T-cell (primary cell): ENCODE data around the gene STXBP1. TPM values are rescaled to one million over a fixed set of nuclear protein-coding genes. Genes with fewer than 3 reads are reported as not detected.

ENCODE experiments used
- ATAC-seq, 4 experiments: fragments of 200-7000 bp in 3 of 4; fragments of 150-1000 bp in 1 of 4; cut with Tn5 transposase; replicated peaks in 1 of 4; 1 replicate in 3 of 4; 2 replicates in 1 of 4; pipeline ENCODE4 v1.10.0; 2021; ENCODE audit warnings: moderate library complexity in 3 of 4, mild to moderate bottlenecking in 2 of 4, moderate number of reproducible peaks in 1 of 4
- CTCF ChIA-PET, 2 donors: fragments of 300-600 bp; sonication (Branson Sonifier 250); formaldehyde crosslinking; loops; one replicate each; lab custom pipeline; 2022; ENCODE audit warnings: antibody characterized with exemption in 2 of 2; lab: Charles Lee
- POLR2A ChIA-PET, 2 donors: fragments of 300-600 bp; sonication (Branson Sonifier 250); formaldehyde crosslinking; loops; one replicate each; lab custom pipeline; 2022; ENCODE audit warnings: antibody characterized with exemption in 2 of 2; lab: Charles Lee
- DNase-seq, 35 experiments: peaks; one replicate each; pipeline versions ENCODE4 v3.0.0 to v3.0.0-alpha.2; 2013 to 2023
- H3K27ac ChIP-seq: one replicate; pipeline ENCODE4 v1.5.1; 2013; ENCODE audit warnings: low read length
- H3K27me3 ChIP-seq, 2 experiments: replicated peaks in 1 of 2; 1 replicate in 1 of 2; 2 replicates in 1 of 2; pipeline versions ENCODE4 v1.6.1 to v1.7.0; 2013; ENCODE audit warnings: low read length in 1 of 2, mixed read lengths in 1 of 2; ENCODE audit not compliant: control insufficient read depth in 2 of 2, insufficient read depth in 2 of 2; ENCODE audit errors: extremely low read depth in 1 of 2
- H3K36me3 ChIP-seq, 2 donors: 1 replicate in 1 of 2; 2 replicates in 1 of 2; pipeline versions ENCODE4 v1.6.1 to v1.7.0; 2013; ENCODE audit warnings: low read length in 1 of 2; ENCODE audit not compliant: control insufficient read depth in 2 of 2, insufficient read depth in 1 of 2; ENCODE audit errors: extremely low read depth in 1 of 2
- H3K4me1 ChIP-seq, 2 experiments: 1 replicate in 1 of 2; 2 replicates in 1 of 2; pipeline versions ENCODE4 v1.6.1 to v1.7.0; 2013; ENCODE audit warnings: low read length in 2 of 2, mixed read lengths in 1 of 2; ENCODE audit not compliant: insufficient read depth in 2 of 2, control insufficient read depth in 1 of 2; ENCODE audit errors: extremely low read depth in 1 of 2
- H3K4me3 ChIP-seq, 2 donors: 1 replicate in 1 of 2; 2 replicates in 1 of 2; pipeline versions ENCODE4 v1.5.1 to v1.7.0; 2013; ENCODE audit warnings: mild to moderate bottlenecking in 2 of 2, low read length in 1 of 2, moderate library complexity in 1 of 2; ENCODE audit not compliant: control insufficient read depth in 1 of 2; ENCODE audit errors: extremely low read depth in 1 of 2
- H3K9me3 ChIP-seq: 2 replicates; pipeline ENCODE4 v1.7.0; 2013
- H3K27ac Mint-ChIP-seq, 2 donors: one replicate each; pipeline ENCODE4 v1.8.0; 2020 to 2021; ENCODE audit warnings: mild to moderate bottlenecking in 2 of 2, mixed read lengths in 2 of 2
- H3K27me3 Mint-ChIP-seq, 2 donors: one replicate each; pipeline ENCODE4 v1.8.0; 2021 to 2022; ENCODE audit warnings: mixed read lengths in 2 of 2
- H3K36me3 Mint-ChIP-seq: one replicate; pipeline ENCODE4 v1.8.0; 2021; ENCODE audit warnings: mixed read lengths
- H3K4me1 Mint-ChIP-seq, 3 donors: one replicate each; pipeline ENCODE4 v1.8.0; 2020 to 2022; ENCODE audit warnings: mixed read lengths in 3 of 3, mild to moderate bottlenecking in 1 of 3
- H3K4me3 Mint-ChIP-seq, 3 donors: one replicate each; pipeline ENCODE4 v1.8.0; 2020 to 2022; ENCODE audit warnings: mild to moderate bottlenecking in 3 of 3, mixed read lengths in 3 of 3, moderate library complexity in 3 of 3
- H3K9me3 Mint-ChIP-seq, 3 donors: one replicate each; pipeline ENCODE4 v1.8.0; 2020 to 2022; ENCODE audit warnings: mixed read lengths in 3 of 3
- WGBS: methylation state at CpG from one replicate; pipeline ENCODE4 v1.1.5; 2013; ENCODE audit warnings: missing lambda C conversion rate; ENCODE audit not compliant: insufficient coverage; 5-methylcytosine and 5-hydroxymethylcytosine counted together
- total RNA-seq, 35 experiments: library from RNA in 6 of 35; stranded (reverse) in 6 of 35; fragments of 120-200 nt in 1 of 35; gene quantifications; one replicate each; pipeline versions ENCODE4 v1.2.1 to v1.2.4 and lab custom pipeline; 2013 to 2026

STXBP1 gene
- total RNA-seq, 5 donors from 2014 or later (not counting 1 experiment from before 2014, with no cell fraction given) = 3.8 to 18.2 (median 17.3) TPM

DNA sequence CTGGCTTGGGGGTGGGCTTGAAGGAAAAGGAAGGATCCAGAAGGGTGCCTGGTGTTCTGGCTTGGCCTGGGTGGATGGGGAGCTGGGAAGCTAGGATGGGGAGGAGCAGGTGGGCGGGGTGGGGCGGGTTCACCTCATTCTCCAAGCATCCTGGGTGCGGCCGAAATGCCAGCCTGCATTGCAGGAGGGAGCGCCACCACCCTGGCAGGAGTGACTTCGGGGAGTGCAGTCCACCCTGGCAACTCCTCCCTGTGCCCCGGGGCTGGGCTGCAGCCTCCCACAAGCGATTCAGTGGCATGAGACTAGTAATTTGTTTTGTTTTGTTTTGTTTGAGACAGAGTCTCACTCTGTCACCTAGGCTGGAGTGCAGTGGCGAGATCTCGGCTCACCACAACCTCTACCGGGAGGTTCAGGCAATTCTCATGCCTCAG lies 109.3 kb downstream of the STXBP1 start:
- WGBS = 59% methylated on average over 9 of the region's 11 CpGs
- Mint-ChIP-seq H3K4me3 (peak overlapping the region in 2 of 3 donors; percentile 47 to 68), H3K27me3 (no peaks in the 10 kb centered on the region), H3K4me1 (peaks cover 14 to 31% (median 28%) of the 10 kb centered on the region in 3 donors), H3K9me3 (no peaks in the 10 kb centered on the region), H3K27ac (peak overlapping the region; percentile 74 to 84), H3K36me3 (no peaks in the 10 kb centered on the region)
- ChIA-PET POLR2A (interaction anchor here in 1 of 2 donors (0.6 kb wide), 1 partner anchor 1025 kb away, joined by 3 read pairs; no protein-coding TSS in a partner anchor), CTCF (interaction anchor here in 1 of 2 donors (0.5 kb wide), 1 partner anchor 54 kb away, joined by 8 read pairs; no protein-coding TSS in a partner anchor)
- H3K9me3 ChIP-seq = no peaks in the 10 kb centered on the region
- peak overlapping the region in 1 of 2 donors; percentile 37 for H3K4me3 ChIP-seq
- peaks cover 2 to 67% of the 10 kb centered on the region in 2 experiments for H3K4me1 ChIP-seq
- no peaks in the 10 kb centered on the region for H3K36me3 ChIP-seq
- ATAC-seq (peak in 2 of 4 experiments; percentile 20 to 30), DNase-seq (peak in 3 of 35 experiments; percentile 19 to 30 (median 21))
- peaks cover 0 to 5% of the 10 kb centered on the region in 2 experiments for H3K27me3 ChIP-seq
- H3K27ac ChIP-seq = peak overlapping the region; percentile 58

DNA sequence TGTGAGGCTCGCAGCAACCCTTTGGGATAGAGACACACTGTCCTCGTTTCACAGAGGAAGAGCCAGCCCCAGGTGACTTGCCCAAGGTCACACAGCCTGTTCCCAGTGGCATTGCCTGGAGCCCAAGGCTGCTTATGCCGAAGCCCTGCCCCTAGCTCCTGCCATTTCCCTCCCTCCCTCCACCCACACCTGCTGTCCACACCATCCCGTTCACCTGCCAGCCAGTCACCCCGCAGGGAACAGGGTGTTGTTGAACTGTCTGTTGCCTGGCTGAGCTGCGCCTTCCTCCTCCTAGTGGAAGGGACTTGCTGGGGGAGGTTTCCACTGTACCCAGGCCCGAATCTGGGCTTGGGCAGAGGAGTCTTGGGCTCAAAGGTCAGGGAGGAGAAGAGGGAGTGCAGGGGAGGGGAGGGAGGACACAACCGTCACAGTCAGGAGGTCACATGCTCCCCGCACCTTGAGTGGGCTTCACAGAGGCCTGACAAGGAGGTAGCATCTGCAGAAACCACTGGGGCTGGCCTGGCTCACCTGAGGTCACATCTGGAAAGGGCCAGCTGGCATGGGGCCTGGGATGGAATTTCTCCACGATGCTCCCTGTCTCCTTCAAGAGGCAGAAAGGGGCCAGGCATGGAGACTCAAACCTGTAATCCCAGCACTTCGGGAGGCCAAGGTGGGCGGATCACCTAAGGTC lies 110.1 kb downstream of the STXBP1 start:
- ATAC-seq = no peak
- peaks cover 0 to 3% of the 10 kb centered on the region in 2 donors for H3K36me3 ChIP-seq
- peaks cover 2 to 59% of the 10 kb centered on the region in 2 experiments for H3K4me1 ChIP-seq
- CTCF ChIA-PET = interaction anchor here in 1 of 2 donors (0.5 kb wide), 1 partner anchor 54 kb away, joined by 8 read pairs; no protein-coding TSS in a partner anchor
- Mint-ChIP-seq H3K4me1 (peaks cover 14 to 31% (median 28%) of the 10 kb centered on the region in 3 donors), H3K27ac (peak overlapping the region; percentile 58 to 84), H3K9me3 (no peaks in the 10 kb centered on the region), H3K4me3 (no peak overlapping the region), H3K36me3 (no peaks in the 10 kb centered on the region), H3K27me3 (no peaks in the 10 kb centered on the region)
- no peaks in the 10 kb centered on the region for H3K9me3 ChIP-seq
- POLR2A ChIA-PET = no interaction called here
- WGBS = 89% methylated on average over 9 of the region's 12 CpGs
- H3K4me3 ChIP-seq = no peak overlapping the region
- peaks cover 0 to 5% of the 10 kb centered on the region in 2 experiments for H3K27me3 ChIP-seq
- no peak for DNase-seq
- H3K27ac ChIP-seq = no peak overlapping the region

DNA sequence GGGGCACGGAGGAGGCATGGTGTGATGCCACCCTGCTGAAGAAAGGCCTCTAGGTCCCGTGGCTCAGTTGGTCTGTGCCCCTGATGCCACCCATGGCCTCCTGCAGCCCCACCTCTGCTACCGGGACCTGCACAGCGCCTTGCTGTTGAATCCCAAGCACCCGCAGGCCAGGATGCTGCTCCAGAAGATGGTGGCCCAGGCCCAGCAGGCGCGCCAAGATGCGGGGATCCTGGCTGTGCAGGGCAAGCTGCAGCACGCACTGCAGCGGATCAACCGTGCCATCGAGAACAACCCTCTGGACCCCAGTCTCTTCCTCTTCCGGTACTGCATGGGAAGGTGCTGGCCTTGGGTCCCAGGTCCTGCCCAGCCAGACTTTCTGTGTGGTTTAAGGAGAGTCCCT lies 110.9 kb downstream of the STXBP1 start:
- no peak overlapping the region for H3K27ac ChIP-seq
- H3K4me3 Mint-ChIP-seq = no peak overlapping the region
- ATAC-seq (no peak), DNase-seq (no peak)
- no peaks in the 10 kb centered on the region for H3K27me3 Mint-ChIP-seq
- H3K36me3 Mint-ChIP-seq = no peaks in the 10 kb centered on the region
- H3K9me3 ChIP-seq = no peaks in the 10 kb centered on the region
- POLR2A ChIA-PET = no interaction called here
- H3K27me3 ChIP-seq = peaks cover 0 to 5% of the 10 kb centered on the region in 2 experiments
- peaks cover 2 to 51% of the 10 kb centered on the region in 2 experiments for H3K4me1 ChIP-seq
- WGBS = 89% methylated on average over 13 of the region's 13 CpGs
- no peaks in the 10 kb centered on the region for H3K9me3 Mint-ChIP-seq
- peak overlapping the region in 1 of 2 donors; percentile 43 for H3K27ac Mint-ChIP-seq
- peaks cover 0 to 3% of the 10 kb centered on the region in 2 donors for H3K36me3 ChIP-seq
- CTCF ChIA-PET = no interaction called here
- peaks cover 14 to 31% (median 28%) of the 10 kb centered on the region in 3 donors for H3K4me1 Mint-ChIP-seq
- H3K4me3 ChIP-seq = no peak overlapping the region

DNA sequence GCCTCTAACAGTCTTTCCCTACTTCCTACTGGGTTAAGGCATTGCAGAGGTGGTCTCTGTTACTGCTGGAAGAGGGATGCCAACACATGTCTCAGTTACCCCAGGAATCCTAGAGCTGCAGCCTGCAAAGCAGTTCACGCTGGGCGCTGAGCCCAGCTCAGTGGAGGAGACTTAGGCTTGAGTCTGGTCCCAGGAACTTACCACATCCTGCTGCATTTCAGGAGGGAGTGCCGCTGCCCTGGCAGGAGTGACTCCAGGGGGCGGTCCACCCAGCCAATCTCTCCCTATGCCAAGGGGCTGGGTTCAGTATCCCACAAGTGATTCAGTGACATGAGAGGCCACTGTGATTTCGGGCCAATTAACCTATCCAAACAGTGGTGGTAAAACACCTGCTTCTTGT lies 111.4 kb downstream of the STXBP1 start:
- Histone ChIP-seq H3K36me3 (peaks cover 0 to 3% of the 10 kb centered on the region in 2 donors), H3K4me1 (peaks cover 2 to 46% of the 10 kb centered on the region in 2 experiments), H3K9me3 (no peaks in the 10 kb centered on the region), H3K27ac (no peak overlapping the region), H3K27me3 (peaks cover 0 to 5% of the 10 kb centered on the region in 2 experiments), H3K4me3 (no peak overlapping the region)
- POLR2A ChIA-PET = no interaction called here
- Mint-ChIP-seq H3K27ac (peak overlapping the region; percentile 43 to 52), H3K4me1 (peaks cover 14 to 31% (median 28%) of the 10 kb centered on the region in 3 donors), H3K4me3 (no peak overlapping the region), H3K36me3 (no peaks in the 10 kb centered on the region), H3K27me3 (no peaks in the 10 kb centered on the region), H3K9me3 (no peaks in the 10 kb centered on the region)
- CTCF ChIA-PET = no interaction called here
- ATAC-seq (no peak), DNase-seq (no peak)
- 94% methylated on average over 5 of the region's 5 CpGs for WGBS

DNA sequence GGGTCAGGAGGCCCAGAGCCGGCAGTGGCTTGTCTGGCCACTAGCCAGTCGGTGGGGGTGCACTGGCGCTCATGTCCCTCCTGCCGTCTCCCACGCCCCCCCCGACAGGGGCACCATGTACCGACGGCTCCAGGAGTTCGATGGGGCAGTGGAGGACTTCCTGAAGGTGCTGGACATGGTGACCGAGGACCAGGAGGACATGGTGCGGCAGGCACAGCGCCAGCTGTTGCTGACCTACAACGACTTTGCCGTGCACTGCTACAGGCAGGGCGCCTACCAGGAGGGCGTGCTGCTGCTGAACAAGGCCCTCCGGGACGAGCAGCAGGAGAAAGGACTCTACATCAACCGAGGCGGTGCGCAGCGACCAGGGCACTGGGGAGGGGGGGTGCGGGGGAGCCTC lies 111.9 kb downstream of the STXBP1 start:
- POLR2A ChIA-PET = no interaction called here
- peaks cover 0 to 3% of the 10 kb centered on the region in 2 donors for H3K36me3 ChIP-seq
- CTCF ChIA-PET = no interaction called here
- no peaks in the 10 kb centered on the region for H3K9me3 ChIP-seq
- H3K4me1 Mint-ChIP-seq = peaks cover 14 to 31% (median 28%) of the 10 kb centered on the region in 3 donors
- no peak overlapping the region for H3K4me3 Mint-ChIP-seq
- no peaks in the 10 kb centered on the region for H3K36me3 Mint-ChIP-seq
- H3K27ac Mint-ChIP-seq = no peak overlapping the region
- H3K4me1 ChIP-seq = peaks cover 2 to 41% of the 10 kb centered on the region in 2 experiments
- H3K27ac ChIP-seq = no peak overlapping the region
- H3K27me3 Mint-ChIP-seq = no peaks in the 10 kb centered on the region
- no peaks in the 10 kb centered on the region for H3K9me3 Mint-ChIP-seq
- ATAC-seq (no peak), DNase-seq (no peak)
- H3K4me3 ChIP-seq = no peak overlapping the region
- peaks cover 0 to 5% of the 10 kb centered on the region in 2 experiments for H3K27me3 ChIP-seq
- 92% methylated on average over 23 of the region's 23 CpGs for WGBS

DNA sequence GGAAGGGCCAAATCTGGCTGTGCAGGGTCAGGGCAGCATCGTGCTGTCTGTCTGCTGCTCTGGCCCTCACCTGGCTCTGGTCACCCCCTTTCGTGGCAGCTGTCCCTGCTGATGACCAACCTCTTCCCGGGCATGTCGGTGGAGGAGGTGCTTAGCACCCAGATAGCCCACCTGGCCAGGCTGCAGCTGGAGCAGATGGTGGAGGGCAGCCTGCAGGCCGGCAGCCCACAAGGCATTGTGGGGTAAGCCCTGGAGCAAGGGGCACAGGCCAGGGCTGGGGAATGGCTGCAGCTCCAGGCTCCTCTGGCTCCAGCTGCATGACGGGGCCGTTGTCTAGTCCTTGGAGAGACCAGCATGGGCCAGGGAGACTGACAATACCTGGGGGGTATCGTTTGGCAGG lies 114.8 kb downstream of the STXBP1 start:
- peaks cover 0 to 6% (median 0%) of the 10 kb centered on the region in 3 donors for H3K4me1 Mint-ChIP-seq
- POLR2A ChIA-PET = no interaction called here
- ATAC-seq (no peak), DNase-seq (no peak)
- Histone ChIP-seq H3K4me1 (peaks cover 0 to 13% of the 10 kb centered on the region in 2 experiments), H3K9me3 (no peaks in the 10 kb centered on the region), H3K4me3 (no peak overlapping the region), H3K27me3 (peaks cover 0 to 5% of the 10 kb centered on the region in 2 experiments), H3K36me3 (peaks cover 4 to 10% of the 10 kb centered on the region in 2 donors), H3K27ac (no peak overlapping the region)
- H3K9me3 Mint-ChIP-seq = no peaks in the 10 kb centered on the region
- H3K4me3 Mint-ChIP-seq = no peak overlapping the region
- H3K36me3 Mint-ChIP-seq = peaks cover under 1% of the 10 kb centered on the region
- CTCF ChIA-PET = no interaction called here
- WGBS = 84% methylated on average over 8 of the region's 8 CpGs
- H3K27ac Mint-ChIP-seq = no peak overlapping the region
- H3K27me3 Mint-ChIP-seq = no peaks in the 10 kb centered on the region
